GM12878 (cell line): ENCODE measurements around the gene DMD. TPM values are rescaled to one million over a fixed set of nuclear protein-coding genes. Genes with fewer than 3 reads are reported as not detected.

Experiments
- ATAC-seq: fragments of 200-7000 bp; cut with Tn5 transposase; 3 replicates; pipeline ENCODE4 v1.9.1; 2020; ENCODE audit warnings: mild to moderate bottlenecking, moderate library complexity
- BruUV-seq: library from RNA; stranded (reverse); fragments of 400-500 nt; replicated peaks from 2 replicates; lab custom pipeline; 2021; lab: Mats Ljungman, UMichigan
- CTCF ChIA-PET: fragments of 300-600 bp; sonication (Branson Sonifier 250); formaldehyde crosslinking; extraction: SDS; loops from one replicate; lab custom pipeline; 2021; ENCODE audit warnings: inconsistent platforms; lab: Yijun Ruan, JAX
- POLR2A ChIA-PET: fragments of 350-600 bp; formaldehyde crosslinking; extraction: SDS; loops from one replicate; lab custom pipeline; 2021; ENCODE audit warnings: inconsistent platforms; lab: Charles Lee
- RAD21 ChIA-PET: fragments of 300-600 bp; sonication (Branson Sonifier 250); formaldehyde crosslinking; loops from one replicate; lab custom pipeline; 2023; ENCODE audit warnings: antibody characterized with exemption; ENCODE audit not compliant: unreplicated experiment; lab: Charles Lee
- SMC1A ChIA-PET: fragments of 300-600 bp; sonication (Branson Sonifier 250); formaldehyde crosslinking; loops from one replicate; lab custom pipeline; 2023; ENCODE audit not compliant: unreplicated experiment, uncharacterized antibody; lab: Charles Lee
- DNase-seq: peaks from one replicate; pipeline ENCODE4 v3.0.0-alpha.2; 2011; ENCODE audit warnings: low read depth, low spot score
- FAIRE-seq: peaks from 3 replicates; lab custom pipeline; 2011; peaks lifted over from hg19 to GRCh38; lab: Jason Lieb, UNC
- H2AFZ ChIP-seq: 2 replicates; pipeline ENCODE4 v1.6.0; 2011; ENCODE audit warnings: low read depth, low read length, control low read depth; ENCODE audit not compliant: control insufficient read depth
- H3K27ac ChIP-seq: 2 replicates; pipeline ENCODE4 v1.5.1; 2011; ENCODE audit warnings: control low read depth; ENCODE audit not compliant: control insufficient read depth, insufficient read depth
- H3K27me3 ChIP-seq, 2 experiments: replicated peaks in 1 of 2; 2 replicates each; pipeline versions ENCODE4 v1.6.0 to v1.6.1; 2011; ENCODE audit warnings: low read length in 1 of 2; ENCODE audit not compliant: control insufficient read depth in 2 of 2, insufficient read depth in 2 of 2
- H3K36me3 ChIP-seq, 2 experiments: 2 replicates each; pipeline ENCODE4 v1.5.1; 2011; ENCODE audit warnings: low read length in 1 of 2; ENCODE audit not compliant: control insufficient read depth in 2 of 2, insufficient read depth in 2 of 2
- H3K4me1 ChIP-seq: 2 replicates; pipeline ENCODE4 v1.6.1; 2011; ENCODE audit warnings: mild to moderate bottlenecking, low read length, moderate library complexity, mixed read lengths; ENCODE audit not compliant: control insufficient read depth, insufficient read depth
- H3K4me2 ChIP-seq: 2 replicates; pipeline ENCODE4 v1.6.0; 2011; ENCODE audit warnings: control low read depth; ENCODE audit not compliant: control insufficient read depth, insufficient read depth
- H3K4me3 ChIP-seq: fragments of 200-600 bp; sonication (generic); 2 replicates; pipeline ENCODE4 v1.5.1; 2016
- H3K79me2 ChIP-seq: 2 replicates; pipeline ENCODE4 v1.6.0; 2011; ENCODE audit warnings: low read length; ENCODE audit not compliant: control insufficient read depth, insufficient read depth
- H3K9ac ChIP-seq: 2 replicates; pipeline ENCODE4 v1.8.0; 2011; ENCODE audit warnings: low read length, control low read depth, mixed read lengths; ENCODE audit not compliant: control insufficient read depth, insufficient read depth
- H3K9me3 ChIP-seq: replicated peaks from 3 replicates; pipeline ENCODE4 v1.5.1; 2011; ENCODE audit warnings: mild to moderate bottlenecking, low read length; ENCODE audit not compliant: control insufficient read depth, insufficient read depth
- H4K20me1 ChIP-seq: 2 replicates; pipeline ENCODE4 v1.6.0; 2011; ENCODE audit not compliant: control insufficient read depth, insufficient read depth
- CBX3 ChIP-seq: fragments of 200-600 bp; sonication (generic); IDR thresholded peaks from 2 replicates; pipeline ENCODE4 v1.6.1; 2016; ENCODE audit warnings: low read depth, borderline replicate concordance
- EED ChIP-seq: sonication (generic); IDR thresholded peaks from 2 replicates; pipeline ENCODE4 v1.6.1; 2016; ENCODE audit warnings: antibody characterized with exemption, low read depth
- EZH2 ChIP-seq: IDR thresholded peaks from 2 replicates; pipeline ENCODE4 v1.6.1; 2012; ENCODE audit warnings: low read depth, mild to moderate bottlenecking, control low read depth, inconsistent platforms, low read length, borderline replicate concordance; ENCODE audit not compliant: control insufficient read depth
- NR2C2 ChIP-seq: IDR thresholded peaks from 2 replicates; pipeline ENCODE4 v1.6.1; 2011; ENCODE audit warnings: borderline replicate concordance, low read depth; ENCODE audit not compliant: control insufficient read depth, insufficient read length
- PRDM15 ChIP-seq: fragments of 450-650 bp; formaldehyde crosslinking; IDR thresholded peaks from 2 replicates; pipeline ENCODE4 v1.4.0; 2020; ENCODE audit warnings: mild to moderate bottlenecking, moderate library complexity
- RB1 ChIP-seq: fragments of 450-650 bp; formaldehyde crosslinking; IDR thresholded peaks from 2 replicates; pipeline ENCODE4 v1.6.1; 2017; ENCODE audit warnings: mild to moderate bottlenecking, borderline replicate concordance
- WRNIP1 ChIP-seq: IDR thresholded peaks from 2 replicates; pipeline ENCODE4 v1.6.1; 2011; ENCODE audit warnings: low read depth, low read length, improper control_type of control experiment, borderline replicate concordance
- ZBTB40 ChIP-seq: fragments of 450-650 bp; IDR thresholded peaks from 2 replicates; pipeline ENCODE4 v1.6.1; 2016; ENCODE audit warnings: mild to moderate bottlenecking, moderate library complexity, borderline replicate concordance
- WGBS: methylation state at CpG from one replicate; pipeline ENCODE4 v1.1.6; 2016; ENCODE audit warnings: low lambda C conversion rate; ENCODE audit not compliant: insufficient replicate concordance, insufficient coverage; ENCODE audit errors: missing lambda C conversion rate; 5-methylcytosine and 5-hydroxymethylcytosine counted together
- in situ Hi-C: fragments of 300-500 bp; cut with MboI; formaldehyde crosslinking; loops from 9 replicates; pipeline ENCODE4 v1.14.3; 2018; ENCODE audit warnings: mixed read lengths
- intact Hi-C: fragments of 100-400 bp; cut with micrococcal nuclease; formaldehyde crosslinking; loops from one replicate; pipeline ENCODE4 v1.14.2; 2022; ENCODE audit not compliant: unreplicated experiment
- polyA plus RNA-seq, 11 experiments: library from polyadenylated mRNA; depleted of rRNA in 4 of 11; unstranded in 6 of 11; stranded (reverse) in 5 of 11; fragments of >200 nt; fragmentation: Nextera tagmentation in 4 of 11; fragmentation: Illumina TruSeq in 1 of 11; extraction: Ambion mirVana in 4 of 11; extraction: Trizol in 1 of 11; gene quantifications; 1 replicate in 1 of 11; 2 replicates in 10 of 11; pipeline versions ENCODE4 v1.2.1 to v1.2.3, GENCODE V29; 2011 to 2016; ENCODE audit warnings: inconsistent platforms in 2 of 11, missing spikeins in 2 of 11, low read depth in 1 of 11
- total RNA-seq, 4 experiments: library from RNA; depleted of rRNA in 3 of 4; stranded (reverse); fragments of >200 nt in 3 of 4; fragmentation: Illumina TruSeq in 1 of 4; extraction: Trizol in 1 of 4; gene quantifications; 2 replicates each; pipeline versions ENCODE4 v1.2.1 to v1.2.3, GENCODE V29; 2013 to 2021

DMD gene
- total and polyA plus RNA-seq, 10 of the 15 experiments (the other 5 are each of a cell fraction or from before 2014, with no cell fraction given), result 1.4 to 24.3 (median 4.3) TPM

- Histone ChIP-seq H3K4me1 (no peaks in the 10 kb centered on the region), H3K4me3 (no peak overlapping the region), H3K4me2 (no peak overlapping the region), H3K9ac (no peak overlapping the region), H2AFZ (no peak overlapping the region), H3K27me3 (no peaks in the 10 kb centered on the region), H3K9me3 (no peaks in the 10 kb centered on the region), H4K20me1 (no peaks in the 10 kb centered on the region), H3K27ac (no peak overlapping the region), H3K79me2 (no peaks in the 10 kb centered on the region), H3K36me3 (peaks cover 0 to 2% of the 10 kb centered on the region in 2 experiments; a peak in 2 of 4 replicates)
- SMC1A ChIA-PET, result interaction anchor here (0.5 to 2.6 kb wide), 6 partner anchors 9 to 80 kb away, joined by 3 to 7 read pairs (median 5); no protein-coding TSS in a partner anchor
- no peak for TF ChIP-seq EZH2
- no peak for ATAC-seq
- POLR2A ChIA-PET, result no interaction called here
- CTCF ChIA-PET, result interaction anchor here (0.7 to 2.4 kb wide), 2 partner anchors 16 to 47 kb away, joined by 4 to 7 read pairs; no protein-coding TSS in a partner anchor
- in situ Hi-C loops, result no loop called here
- no peak for FAIRE-seq
- RAD21 ChIA-PET, result interaction anchor here (1.3 kb wide), 1 partner anchor 47 kb away, joined by 5 read pairs; no protein-coding TSS in a partner anchor
- WGBS, result 55% methylated on average over 5 of the region's 5 CpGs
- no TSS peak for BruUV-seq
- DNase-seq, result no peak
- intact Hi-C loops, result no loop called here
These were observed 1951.0 kb downstream of the DMD start for GRCh38 chrX:31260351-31260750.

GRCh38 chrX:31258166-31258565 lies 1953.2 kb downstream of the DMD start:
- no peak overlapping the region for H3K9ac ChIP-seq
- no peaks in the 10 kb centered on the region for H3K79me2 ChIP-seq
- intact Hi-C loops, result no loop called here
- no peaks in the 10 kb centered on the region for H3K4me1 ChIP-seq
- no peaks in the 10 kb centered on the region for H3K9me3 ChIP-seq
- DNase-seq, result no peak
- no peak overlapping the region for H3K4me2 ChIP-seq
- H3K27ac ChIP-seq, result no peak overlapping the region
- no peak for FAIRE-seq
- 50% methylated on average over 4 of the region's 4 CpGs for WGBS
- CTCF ChIA-PET, result interaction anchor here (1.5 to 2.4 kb wide), 2 partner anchors 16 to 44 kb away, joined by 3 to 7 read pairs; no protein-coding TSS in a partner anchor
- SMC1A ChIA-PET, result interaction anchor here (1.2 to 2.6 kb wide), 2 partner anchors 13 to 40 kb away, joined by 6 to 7 read pairs; no protein-coding TSS in a partner anchor
- H3K4me3 ChIP-seq, result no peak overlapping the region
- RAD21 ChIA-PET, result interaction anchor here (0.6 kb wide), 1 partner anchor 44 kb away, joined by 3 read pairs; no protein-coding TSS in a partner anchor
- POLR2A ChIA-PET, result no interaction called here
- BruUV-seq, result no TSS peak
- H4K20me1 ChIP-seq, result no peaks in the 10 kb centered on the region
- in situ Hi-C loops, result no loop called here
- no peaks in the 10 kb centered on the region for H3K27me3 ChIP-seq
- no peak overlapping the region for H2AFZ ChIP-seq
- H3K36me3 ChIP-seq, result peaks cover 0 to 2% of the 10 kb centered on the region in 2 experiments; a peak in 2 of 4 replicates
- no peak for ATAC-seq
- TF ChIP-seq WRNIP1 (no peak), RB1 (no peak), ZBTB40 (no peak), CBX3 (no peak), EED (no peak), PRDM15 (CRISPR knock-in tag) (no peak), NR2C2 (no peak)
